Pancreas (tissue), 10 donors: ENCODE measurements around the gene PHACTR2. TPM values are rescaled to one million over a fixed set of nuclear protein-coding genes. Genes with fewer than 3 reads are reported as not detected.
A peak's percentile ranks its signal among the peaks of the same experiment; 100 is the strongest.

ENCODE experiments used
- ATAC-seq, 4 donors: fragments of 200-7000 bp; cut with Tn5 transposase; one replicate each; pipeline versions ENCODE4 v1.8.0 to v1.9.1; 2020; ENCODE audit warnings: mild to moderate bottlenecking in 4 of 4, moderate library complexity in 4 of 4
- DNase-seq, 6 donors: peaks; one replicate each; pipeline ENCODE4 v3.0.0-alpha.2; 2020
- FAIRE-seq: peaks from 2 replicates; lab custom pipeline; 2012; peaks lifted over from hg19 to GRCh38; lab: Jason Lieb, UNC
- H3K27ac ChIP-seq, 4 donors: fragments of 200-600 bp; sonication (generic); 1 replicate in 3 of 4; 2 replicates in 1 of 4; pipeline versions ENCODE4 v1.5.0 to v1.8.0; 2020
- H3K27me3 ChIP-seq, 4 donors: fragments of 200-600 bp; one replicate each; pipeline ENCODE4 v1.8.0; 2021
- H3K36me3 ChIP-seq, 3 donors: fragments of 200-600 bp; sonication (generic) in 1 of 3; one replicate each; pipeline versions ENCODE4 v1.5.0 to v1.8.0; 2020 to 2021
- H3K4me1 ChIP-seq, 3 donors: fragments of 200-600 bp; one replicate each; pipeline ENCODE4 v1.8.0; 2021
- H3K4me3 ChIP-seq, 4 donors: fragments of 200-600 bp; sonication (generic) in 2 of 4; one replicate each; pipeline versions ENCODE4 v1.5.0 to v1.8.0; 2020 to 2021
- H3K9me3 ChIP-seq, 4 donors: fragments of 200-600 bp; one replicate each; pipeline ENCODE4 v1.8.0; 2021
- WGBS, 2 donors: extraction: QIAGEN DNeasy Blood & Tissue Kit; methylation state at CpG; one replicate each; pipeline ENCODE4 v1.1.7; 2013; 5-methylcytosine and 5-hydroxymethylcytosine counted together
- intact Hi-C, 3 donors: fragments of 100-400 bp; cut with DNase I; formaldehyde crosslinking; loops; one replicate each; pipeline versions ENCODE4 v1.11.1 to v1.14.2; 2022
- polyA plus RNA-seq, 2 donors: library from polyadenylated mRNA; stranded (reverse); fragments of 200-250 nt; gene quantifications; one replicate each; pipeline ENCODE4 v1.2.3, GENCODE V29; 2013
- total RNA-seq, 6 donors: library from RNA; stranded (reverse); fragmentation: NEBNext Ultra II Directional in 4 of 6; extraction: Animal tissue kit (Norgen Biotek cat#: 25700) in 4 of 6; gene quantifications; one replicate each; pipeline versions ENCODE4 v1.2.1 to v1.2.4, GENCODE V29; 2021 to 2023
- TF ChIP-seq, protein P1 (sequence below), 4 donors: fragments of 200-600 bp; sonication (generic) in 3 of 4; IDR thresholded peaks; one replicate each; pipeline versions ENCODE4 v1.5.0 to v1.8.0; 2021; ENCODE audit warnings: antibody characterized with exemption in 4 of 4
- donor health status: healthy with polysubstance abuse.
- donor health status: DM: no; HTN: no; CAD: no; lungs with moderate emphysema.
- donor health status: DM: no; HTN: no; CAD: no.
- donor health status: control.
- donor health status: control.
- donor health status: Bipolar disorder and iron deficiency.
- donor health status: DM: yes; HTN: yes; CAD: no.
- donor health status: DM: no; HTN: no; CAD: no.
- donor health status: DM: no; HTN: no; CAD: no.
- donor health status: DM: yes; HTN: yes; CAD: no.

PHACTR2 gene
- total and polyA plus RNA-seq, 8 donors = 2.7 to 19.0 (median 8.9) TPM

DNA sequence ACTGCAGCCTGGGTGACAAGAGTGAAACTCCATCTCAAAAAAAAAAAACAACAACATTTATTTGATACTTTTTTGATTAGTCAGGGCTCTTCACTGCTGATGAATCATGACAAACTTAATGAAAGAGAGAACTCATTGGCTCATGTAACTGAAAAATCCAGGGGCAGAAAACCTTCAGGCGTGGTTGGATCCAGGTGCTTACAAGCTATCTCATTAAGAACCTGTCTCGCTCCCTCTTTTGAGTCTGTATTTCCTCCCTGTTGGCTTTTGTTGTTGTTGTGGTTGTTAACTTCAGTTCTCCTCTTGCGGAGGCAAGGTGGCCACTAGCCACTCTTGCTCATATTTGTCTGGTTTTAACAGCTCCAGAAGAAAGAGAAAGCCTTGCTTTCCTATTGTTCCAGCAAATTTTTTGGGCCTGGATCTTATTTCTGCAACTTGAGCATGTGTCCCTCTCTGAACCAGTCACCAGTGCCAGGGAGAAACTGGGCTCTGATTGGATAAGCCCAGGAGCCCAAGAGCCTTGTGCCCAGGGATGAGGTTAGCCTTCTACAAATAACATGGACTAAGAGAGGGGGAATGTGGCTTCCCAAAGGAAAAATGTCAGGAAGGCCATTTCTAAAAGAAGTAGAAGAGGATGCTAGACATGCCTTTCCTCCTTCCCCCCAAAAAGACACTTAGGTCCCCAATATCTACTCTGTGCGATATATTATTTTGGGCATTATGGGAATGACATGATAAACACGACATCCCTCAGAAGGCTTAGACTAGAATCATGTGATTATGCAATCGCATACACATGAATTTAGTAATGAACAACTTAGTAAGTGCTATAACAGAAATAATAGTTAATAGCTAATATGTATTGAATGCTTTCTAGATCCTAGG lies 64.5 kb downstream of the PHACTR2 start:
- TF ChIP-seq, protein P1, sequence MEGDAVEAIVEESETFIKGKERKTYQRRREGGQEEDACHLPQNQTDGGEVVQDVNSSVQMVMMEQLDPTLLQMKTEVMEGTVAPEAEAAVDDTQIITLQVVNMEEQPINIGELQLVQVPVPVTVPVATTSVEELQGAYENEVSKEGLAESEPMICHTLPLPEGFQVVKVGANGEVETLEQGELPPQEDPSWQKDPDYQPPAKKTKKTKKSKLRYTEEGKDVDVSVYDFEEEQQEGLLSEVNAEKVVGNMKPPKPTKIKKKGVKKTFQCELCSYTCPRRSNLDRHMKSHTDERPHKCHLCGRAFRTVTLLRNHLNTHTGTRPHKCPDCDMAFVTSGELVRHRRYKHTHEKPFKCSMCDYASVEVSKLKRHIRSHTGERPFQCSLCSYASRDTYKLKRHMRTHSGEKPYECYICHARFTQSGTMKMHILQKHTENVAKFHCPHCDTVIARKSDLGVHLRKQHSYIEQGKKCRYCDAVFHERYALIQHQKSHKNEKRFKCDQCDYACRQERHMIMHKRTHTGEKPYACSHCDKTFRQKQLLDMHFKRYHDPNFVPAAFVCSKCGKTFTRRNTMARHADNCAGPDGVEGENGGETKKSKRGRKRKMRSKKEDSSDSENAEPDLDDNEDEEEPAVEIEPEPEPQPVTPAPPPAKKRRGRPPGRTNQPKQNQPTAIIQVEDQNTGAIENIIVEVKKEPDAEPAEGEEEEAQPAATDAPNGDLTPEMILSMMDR (IDR thresholded peaks at IDR 0.05) = no peak
- H3K27ac ChIP-seq = no peak overlapping the region
- H3K4me3 ChIP-seq = no peak overlapping the region
- intact Hi-C loops = no loop called here
- no peak for DNase-seq
- no peaks in the 10 kb centered on the region for H3K36me3 ChIP-seq
- no peaks in the 10 kb centered on the region for H3K27me3 ChIP-seq
- peaks cover 7 to 30% (median 27%) of the 10 kb centered on the region in 3 donors for H3K4me1 ChIP-seq
- no peak for FAIRE-seq
- WGBS, 2 donors = 92 to 96% methylated on average over 6 of the region's 6 CpGs
- no peak for ATAC-seq
- H3K9me3 ChIP-seq = no peaks in the 10 kb centered on the region

DNA sequence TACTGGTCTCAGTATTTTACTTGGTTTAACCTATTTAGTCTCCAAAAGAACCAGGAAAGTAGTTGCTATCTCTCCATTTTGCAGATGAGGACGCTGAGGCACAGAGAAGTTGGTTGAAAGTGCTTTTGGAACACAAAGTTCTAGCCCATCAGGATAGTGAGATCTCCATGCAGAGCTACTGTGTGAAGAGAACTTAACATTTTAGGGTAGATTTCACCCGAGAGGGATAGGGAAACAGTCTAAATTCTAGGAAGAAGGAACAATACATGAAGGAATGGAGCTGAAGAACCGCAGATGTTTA lies 65.1 kb downstream of the PHACTR2 start:
- Histone ChIP-seq H3K9me3 (no peaks in the 10 kb centered on the region), H3K27me3 (no peaks in the 10 kb centered on the region), H3K4me3 (no peak overlapping the region), H3K36me3 (no peaks in the 10 kb centered on the region), H3K4me1 (peaks cover 10 to 36% (median 32%) of the 10 kb centered on the region in 3 donors), H3K27ac (no peak overlapping the region)
- no peak for ATAC-seq
- TF ChIP-seq, protein P1 (IDR thresholded peaks at IDR 0.05) = no peak
- no peak for FAIRE-seq
- intact Hi-C loops = no loop called here
- no peak for DNase-seq
- WGBS, 2 donors = 61 to 91% methylated on average over 3 of the region's 3 CpGs

DNA sequence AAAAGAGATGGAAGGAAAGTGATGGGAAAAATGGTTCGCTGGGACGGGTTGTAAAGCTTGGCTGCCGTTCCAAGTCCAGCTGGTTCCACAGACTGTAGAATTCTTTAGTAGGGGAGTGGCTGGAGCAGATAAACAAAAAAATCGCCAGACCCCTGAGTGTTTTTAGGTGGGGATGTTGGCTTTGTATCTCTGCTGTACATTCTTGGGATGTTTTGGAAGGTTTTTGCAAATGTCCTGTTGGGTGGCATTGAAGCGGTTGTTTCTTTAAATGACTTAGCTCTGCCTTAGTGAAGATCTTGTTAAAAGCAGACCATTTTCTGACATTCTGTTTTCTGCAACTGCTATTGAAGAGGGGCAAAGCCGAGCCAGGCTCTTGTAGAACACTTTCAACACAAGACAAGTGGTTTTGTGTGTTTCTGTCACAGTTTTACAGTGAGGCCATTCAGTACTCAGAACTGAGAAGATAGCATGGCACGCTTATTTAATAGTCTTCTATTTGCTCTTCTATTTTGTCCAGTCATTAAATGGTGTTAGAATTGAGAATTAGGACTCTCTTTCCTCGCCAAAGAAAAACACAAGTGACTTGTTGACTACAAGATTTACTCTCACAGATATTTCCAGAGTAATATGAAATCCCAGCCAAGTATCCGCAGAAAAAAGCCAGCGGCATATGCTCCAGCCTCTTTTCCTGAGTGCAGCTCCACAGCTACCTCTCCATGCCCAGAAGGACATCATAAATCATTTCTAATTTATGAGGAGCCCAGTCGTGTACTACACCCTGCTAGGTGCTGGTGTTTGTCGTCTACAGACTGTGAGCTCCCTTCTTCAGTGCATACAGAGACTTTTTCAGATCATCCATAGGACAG lies 65.8 kb downstream of the PHACTR2 start:
- H3K4me1 ChIP-seq = peaks cover 10 to 36% (median 32%) of the 10 kb centered on the region in 3 donors
- intact Hi-C loops = no loop called here
- H3K4me3 ChIP-seq = no peak overlapping the region

DNA sequence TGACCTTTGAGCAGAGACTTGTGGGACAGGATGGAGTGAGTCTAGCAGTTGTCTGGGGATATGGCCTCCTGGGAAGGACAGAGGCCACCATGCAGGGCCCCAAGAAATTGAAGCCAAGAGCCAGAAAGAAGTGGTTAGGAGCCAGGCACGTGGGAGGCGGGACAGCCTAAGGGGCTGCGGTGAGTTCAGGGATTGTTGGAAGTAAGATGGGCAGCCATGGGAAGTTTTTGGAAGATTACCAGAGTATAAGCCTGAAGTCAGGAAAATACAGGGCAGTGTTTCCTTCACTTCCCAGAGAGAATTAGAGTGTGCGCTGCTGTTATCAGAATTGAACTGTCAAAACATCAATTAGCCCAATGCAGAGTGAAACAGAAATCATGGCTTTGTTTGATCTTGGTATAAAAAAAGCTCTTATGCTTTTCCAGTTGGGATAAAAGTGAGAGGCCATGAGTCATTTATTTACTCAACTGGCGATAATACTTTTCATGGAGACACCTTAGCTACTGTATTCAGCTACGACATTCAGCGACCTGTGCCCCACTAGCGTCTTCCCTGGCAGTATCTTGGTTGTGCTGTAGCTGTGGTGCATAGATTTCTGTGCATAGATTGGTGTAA lies 66.9 kb downstream of the PHACTR2 start:
- FAIRE-seq (no peak), ATAC-seq (peak; percentile 65 to 83 (median 71)), DNase-seq (no peak)
- Histone ChIP-seq H3K36me3 (no peaks in the 10 kb centered on the region), H3K9me3 (no peaks in the 10 kb centered on the region), H3K27ac (peak overlapping the region; percentile 17 to 67 (median 46)), H3K27me3 (no peaks in the 10 kb centered on the region), H3K4me3 (peak overlapping the region in 3 of 4 donors; percentile 1 to 31 (median 16)), H3K4me1 (peaks cover 10 to 36% (median 32%) of the 10 kb centered on the region in 3 donors)
- TF ChIP-seq, protein P1 (IDR thresholded peaks at IDR 0.05) = no peak
- 26 to 29% methylated on average over 8 of the region's 8 CpGs for WGBS, 2 donors
- intact Hi-C loops = no loop called here

More for the DNA sequence above, 65.8 kb downstream of the PHACTR2 start:
- FAIRE-seq = no peak
- H3K27ac ChIP-seq = no peak overlapping the region
- 52 to 55% methylated on average over 12 of the region's 12 CpGs for WGBS, 2 donors
- DNase-seq = no peak
- H3K27me3 ChIP-seq = no peaks in the 10 kb centered on the region
- no peaks in the 10 kb centered on the region for H3K9me3 ChIP-seq
- TF ChIP-seq, protein P1 (IDR thresholded peaks at IDR 0.05) = no peak
- H3K36me3 ChIP-seq = no peaks in the 10 kb centered on the region
- ATAC-seq = no peak
